A673 (cell line): ENCODE data around the gene TMEFF2.

Source experiments
- CTCF ChIP-seq: fragments of 300-800, 200-600 bp; sonication (generic); conservative IDR thresholded peaks from 2 replicates; pipeline ENCODE4 v1.5.1; 2017; ENCODE audit warnings: low read depth, mild to moderate bottlenecking, antibody characterized with exemption, low read length, moderate library complexity, mixed read lengths
- EZH2 ChIP-seq: fragments of 200-600 bp; sonication (generic); IDR thresholded peaks from 2 replicates; pipeline ENCODE4 v1.6.1; 2017; ENCODE audit warnings: borderline replicate concordance, low read depth, mild to moderate bottlenecking, mixed read lengths, antibody characterized with exemption, low read length; ENCODE audit not compliant: poor library complexity, severe bottlenecking

- TF ChIP-seq CTCF (no peak), EZH2 (no peak)
Measured at GRCh38 chr2:192184349-192184748, 10.4 kb downstream of the TMEFF2 start.
